Cardiac fibroblast (primary cell): ENCODE data around the gene EIF4G3.

ENCODE experiments used
- DNase-seq, 2 donors: peaks; one replicate each; pipeline versions ENCODE4 v3.0.0 to v3.0.0-alpha.2; 2010; ENCODE audit warnings: low read depth in 2 of 2
- H3K4me3 ChIP-seq, 2 donors: replicated peaks in 1 of 2; 1 replicate in 1 of 2; 2 replicates in 1 of 2; pipeline ENCODE4 v1.5.1; 2011; ENCODE audit warnings: low read depth in 2 of 2, low read length in 2 of 2, mild to moderate bottlenecking in 2 of 2, moderate library complexity in 1 of 2
- TF ChIP-seq, protein P1 (sequence below): IDR thresholded peaks from one replicate; pipeline ENCODE4 v1.5.1; 2011; ENCODE audit warnings: low read depth, mild to moderate bottlenecking, low read length, inconsistent platforms

Gene EIF4G3

GRCh38 chr1:21160263-21160796, 16.4 kb downstream of the EIF4G3 start:
- H3K4me3 ChIP-seq, result no peak overlapping the region
- TF ChIP-seq, protein P1, sequence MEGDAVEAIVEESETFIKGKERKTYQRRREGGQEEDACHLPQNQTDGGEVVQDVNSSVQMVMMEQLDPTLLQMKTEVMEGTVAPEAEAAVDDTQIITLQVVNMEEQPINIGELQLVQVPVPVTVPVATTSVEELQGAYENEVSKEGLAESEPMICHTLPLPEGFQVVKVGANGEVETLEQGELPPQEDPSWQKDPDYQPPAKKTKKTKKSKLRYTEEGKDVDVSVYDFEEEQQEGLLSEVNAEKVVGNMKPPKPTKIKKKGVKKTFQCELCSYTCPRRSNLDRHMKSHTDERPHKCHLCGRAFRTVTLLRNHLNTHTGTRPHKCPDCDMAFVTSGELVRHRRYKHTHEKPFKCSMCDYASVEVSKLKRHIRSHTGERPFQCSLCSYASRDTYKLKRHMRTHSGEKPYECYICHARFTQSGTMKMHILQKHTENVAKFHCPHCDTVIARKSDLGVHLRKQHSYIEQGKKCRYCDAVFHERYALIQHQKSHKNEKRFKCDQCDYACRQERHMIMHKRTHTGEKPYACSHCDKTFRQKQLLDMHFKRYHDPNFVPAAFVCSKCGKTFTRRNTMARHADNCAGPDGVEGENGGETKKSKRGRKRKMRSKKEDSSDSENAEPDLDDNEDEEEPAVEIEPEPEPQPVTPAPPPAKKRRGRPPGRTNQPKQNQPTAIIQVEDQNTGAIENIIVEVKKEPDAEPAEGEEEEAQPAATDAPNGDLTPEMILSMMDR, result no peak
- DNase-seq, result no peak

DNA sequence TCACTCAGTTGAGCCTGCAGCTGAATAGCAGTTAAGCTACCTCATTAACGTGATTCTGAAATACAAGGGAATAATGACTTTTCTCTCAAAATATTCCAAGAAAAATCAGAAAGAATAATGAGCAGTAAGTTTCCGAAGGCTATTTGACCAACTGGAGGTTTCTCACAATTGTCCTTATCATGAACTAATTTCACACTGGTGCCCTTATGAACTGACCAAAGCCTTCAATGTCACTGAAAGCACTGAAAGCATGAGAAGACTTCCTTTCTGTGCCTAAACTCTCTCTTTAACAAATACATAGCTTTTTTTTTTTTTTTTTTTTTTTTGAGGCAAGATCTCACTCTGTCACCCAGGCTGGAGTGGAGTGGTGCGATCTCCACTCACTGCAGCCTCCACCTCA, 18.8 kb downstream of the EIF4G3 start:
- H3K4me3 ChIP-seq, result no peak overlapping the region
- no peak for DNase-seq
- TF ChIP-seq, protein P1, result no peak

DNA sequence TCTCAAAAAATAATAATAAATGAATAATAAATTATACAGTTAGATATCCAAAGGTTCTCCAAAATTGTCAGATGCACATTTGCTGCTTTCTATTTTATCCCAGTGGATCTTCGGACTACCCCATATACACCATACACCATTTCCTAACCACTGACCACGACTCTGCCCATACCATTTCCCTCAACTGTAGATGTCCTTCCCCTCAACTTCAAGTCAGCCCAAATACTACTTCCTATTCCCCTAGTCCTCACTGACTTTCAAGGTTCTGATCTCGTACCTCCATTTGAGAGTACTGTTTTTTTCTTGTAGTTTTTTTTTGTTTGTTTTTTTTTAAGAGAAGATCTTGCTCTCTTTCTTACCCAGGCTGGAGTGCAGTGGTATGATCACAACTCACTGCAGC, 19.6 kb downstream of the EIF4G3 start:
- TF ChIP-seq, protein P1, result no peak
- no peak overlapping the region for H3K4me3 ChIP-seq
- DNase-seq, result no peak

GRCh38 chr1:21156019-21156418, 20.7 kb downstream of the EIF4G3 start:
- no peak for DNase-seq
- TF ChIP-seq, protein P1, result no peak
- H3K4me3 ChIP-seq, result no peak overlapping the region

DNA sequence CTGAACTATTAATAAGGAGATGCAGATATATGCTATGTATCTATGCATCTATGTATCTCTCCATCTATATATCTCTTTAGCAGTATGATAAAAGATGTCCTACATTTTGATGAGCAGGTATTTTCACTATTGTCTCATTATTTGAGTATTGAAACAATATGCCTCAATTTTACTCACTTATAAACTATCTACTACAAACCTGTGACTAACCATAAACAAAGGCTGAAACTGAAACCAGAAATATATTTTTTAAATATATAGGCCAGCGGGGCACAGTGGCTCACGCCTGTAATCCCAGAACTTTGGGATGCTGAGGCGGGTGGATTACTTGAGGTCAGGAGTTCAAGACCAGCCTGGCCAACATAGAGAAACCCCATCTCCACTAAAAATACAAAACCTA, 22.0 kb downstream of the EIF4G3 start:
- DNase-seq, result no peak
- TF ChIP-seq, protein P1, result no peak
- no peak overlapping the region for H3K4me3 ChIP-seq

- TF ChIP-seq, protein P1, result no peak
- no peak for DNase-seq
- no peak overlapping the region for H3K4me3 ChIP-seq
Measured at GRCh38 chr1:21153388-21153787, 23.3 kb downstream of the EIF4G3 start.
